Astrocyte of the spinal cord (primary cell): Measurements from ENCODE around the gene MXI1.
A peak's percentile ranks its signal among the peaks of the same experiment; 100 is the strongest.

Source experiments
- DNase-seq: peaks from one replicate; pipeline ENCODE4 v3.0.0; 2011; ENCODE audit warnings: low read depth, low spot score
- H3K4me3 ChIP-seq: 2 replicates; pipeline ENCODE4 v1.5.1; 2011; ENCODE audit warnings: low read depth, mild to moderate bottlenecking, low read length, moderate library complexity
- in situ Hi-C: cut with HindIII; loops from 2 replicates; pipeline ENCODE4 v1.10.0; 2017; ENCODE audit warnings: low sequenced_read_pairs
- TF ChIP-seq, protein P1 (sequence below): IDR thresholded peaks from 2 replicates; pipeline ENCODE4 v1.5.1; 2012; ENCODE audit warnings: low read depth, mild to moderate bottlenecking, low read length, inconsistent platforms

The MXI1 gene

DNA sequence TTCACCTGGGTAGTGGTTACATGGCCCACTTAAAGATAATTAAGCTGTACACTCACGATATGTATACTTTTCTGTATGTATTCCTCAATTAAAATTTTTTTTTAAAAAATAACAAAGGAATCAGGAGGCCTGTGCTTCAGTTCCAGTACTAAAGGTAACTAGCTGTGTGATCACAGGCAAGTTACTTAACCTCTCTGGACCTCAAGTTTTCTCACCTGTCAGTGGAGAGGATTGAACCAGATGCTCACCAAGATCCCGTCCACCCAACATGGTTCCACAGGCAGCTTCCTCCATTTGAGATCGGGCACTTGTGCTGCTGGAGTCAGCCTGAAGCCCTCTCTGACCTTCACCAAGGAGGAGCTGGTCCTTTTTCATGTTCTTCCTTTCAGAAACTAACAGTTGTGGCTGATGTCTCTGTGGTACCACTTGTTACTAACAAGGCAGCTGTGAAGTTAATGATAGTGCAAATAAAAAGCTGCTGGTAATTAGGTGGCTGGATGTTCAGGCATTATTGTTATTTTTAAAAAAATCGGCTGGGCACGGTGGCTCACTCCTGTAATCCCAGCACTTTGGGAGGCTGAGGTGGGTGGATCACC is 126.8 kb downstream of the MXI1 start:
- TF ChIP-seq, protein P1, sequence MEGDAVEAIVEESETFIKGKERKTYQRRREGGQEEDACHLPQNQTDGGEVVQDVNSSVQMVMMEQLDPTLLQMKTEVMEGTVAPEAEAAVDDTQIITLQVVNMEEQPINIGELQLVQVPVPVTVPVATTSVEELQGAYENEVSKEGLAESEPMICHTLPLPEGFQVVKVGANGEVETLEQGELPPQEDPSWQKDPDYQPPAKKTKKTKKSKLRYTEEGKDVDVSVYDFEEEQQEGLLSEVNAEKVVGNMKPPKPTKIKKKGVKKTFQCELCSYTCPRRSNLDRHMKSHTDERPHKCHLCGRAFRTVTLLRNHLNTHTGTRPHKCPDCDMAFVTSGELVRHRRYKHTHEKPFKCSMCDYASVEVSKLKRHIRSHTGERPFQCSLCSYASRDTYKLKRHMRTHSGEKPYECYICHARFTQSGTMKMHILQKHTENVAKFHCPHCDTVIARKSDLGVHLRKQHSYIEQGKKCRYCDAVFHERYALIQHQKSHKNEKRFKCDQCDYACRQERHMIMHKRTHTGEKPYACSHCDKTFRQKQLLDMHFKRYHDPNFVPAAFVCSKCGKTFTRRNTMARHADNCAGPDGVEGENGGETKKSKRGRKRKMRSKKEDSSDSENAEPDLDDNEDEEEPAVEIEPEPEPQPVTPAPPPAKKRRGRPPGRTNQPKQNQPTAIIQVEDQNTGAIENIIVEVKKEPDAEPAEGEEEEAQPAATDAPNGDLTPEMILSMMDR = no peak
- in situ Hi-C loops = no loop called here
- no peak overlapping the region for H3K4me3 ChIP-seq
- DNase-seq = no peak

DNA sequence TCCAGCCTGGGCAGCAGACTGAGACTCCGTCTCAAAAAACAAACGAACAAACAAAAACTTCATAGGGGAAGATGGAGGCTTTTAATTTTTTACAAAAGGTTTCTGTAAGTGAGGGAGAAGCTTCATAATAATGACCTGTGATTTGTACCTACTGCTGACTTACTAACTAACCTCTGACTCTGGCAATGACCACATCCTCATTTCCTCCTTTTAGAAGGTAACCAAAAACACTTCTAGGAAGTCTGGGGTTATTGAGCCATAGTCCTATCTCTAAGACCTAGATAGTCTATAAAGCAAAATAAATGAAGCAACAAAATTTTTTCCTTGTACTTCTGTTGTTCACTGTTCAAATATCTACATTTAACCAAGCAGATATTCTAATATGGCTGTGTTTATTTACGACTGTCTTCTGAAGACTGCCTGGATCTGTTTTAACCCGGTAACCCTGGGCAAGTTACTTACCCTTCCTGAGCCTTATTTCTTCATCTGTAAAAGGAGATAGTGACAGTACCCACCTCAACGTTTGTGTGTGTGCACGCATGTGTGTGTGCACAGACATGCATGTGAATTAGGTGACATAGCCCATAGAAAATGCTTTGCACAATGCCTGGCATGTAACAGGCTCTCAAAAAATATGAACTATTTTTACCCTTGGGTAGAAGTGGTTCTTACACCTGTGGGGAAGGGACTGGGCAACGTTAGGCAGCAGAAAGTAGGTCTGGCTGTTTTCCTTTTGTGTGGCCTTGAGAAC is 128.1 kb downstream of the MXI1 start:
- in situ Hi-C loops = no loop called here
- DNase-seq = no peak
- TF ChIP-seq, protein P1 = no peak
- no peak overlapping the region for H3K4me3 ChIP-seq

DNA sequence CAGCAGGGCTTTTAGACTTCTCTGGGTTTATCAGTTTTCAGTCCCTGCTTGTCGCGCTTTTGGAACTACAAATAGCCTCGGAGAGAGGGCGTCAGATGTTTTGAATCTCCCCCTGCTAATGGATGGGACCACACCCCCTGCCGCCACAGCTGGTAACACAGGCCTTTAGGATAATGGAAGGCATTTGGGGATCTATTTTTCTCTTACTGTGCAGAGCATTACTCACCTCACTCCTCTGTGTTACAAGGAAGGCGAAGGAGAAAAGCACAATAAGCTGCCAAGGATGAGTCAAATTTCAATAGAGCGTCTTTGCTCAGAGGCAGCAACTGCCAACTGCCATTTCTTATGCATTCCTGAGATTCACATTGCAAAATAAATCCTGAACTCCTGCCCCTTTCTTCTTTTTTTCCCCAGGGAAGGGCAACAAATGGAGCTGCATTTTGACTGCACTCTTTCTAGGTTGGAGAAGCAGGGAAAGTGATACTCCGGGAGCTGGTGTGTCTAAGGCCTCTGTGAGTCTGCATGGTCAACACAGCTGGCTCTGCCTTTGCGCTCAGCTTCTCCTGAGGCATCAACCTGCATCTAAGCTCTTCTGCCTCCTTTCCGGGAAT is 128.8 kb downstream of the MXI1 start:
- TF ChIP-seq, protein P1 = peak; percentile 26
- DNase-seq = peak; percentile 98
- in situ Hi-C loops = no loop called here
- no peak overlapping the region for H3K4me3 ChIP-seq
